ENCODE measurements around the gene PIP4K2A. TPM values are rescaled to one million over a fixed set of nuclear protein-coding genes. Genes with fewer than 3 reads are reported as not detected.

Gene PIP4K2A
- total and polyA plus RNA-seq, 2 of the 8 experiments (the other 6 are each of a cell fraction or from before 2014, with no cell fraction given), result 19.0 to 60.9 TPM

- TF ChIP-seq HDAC2 (IDR thresholded peaks at IDR 0.05; ENCODE audit: borderline replicate concordance in 1 of 2, low read depth in 2 of 2, low read length in 2 of 2) (no peak), JUND (IDR thresholded peaks at IDR 0.05; ENCODE audit: low read length) (no peak), KDM5A (IDR thresholded peaks at IDR 0.05; ENCODE audit: low read length) (no peak), ZNF274 (IDR thresholded peaks at IDR 0.05; ENCODE audit: borderline replicate concordance, extremely low read depth, low read length) (no peak), KDM4A (IDR thresholded peaks at IDR 0.05; ENCODE audit: low read depth, low read length, severe bottlenecking) (no peak), TEAD4 (IDR thresholded peaks at IDR 0.05; ENCODE audit: low read depth, low read length) (no peak), TBP (IDR thresholded peaks at IDR 0.05; ENCODE audit: low read depth, low read length) (no peak), GABPA (IDR thresholded peaks at IDR 0.05; ENCODE audit: borderline replicate concordance, insufficient read depth, low read length) (no peak), CBX8 (IDR thresholded peaks at IDR 0.05; ENCODE audit: borderline replicate concordance, low read depth, low read length) (no peak)
- Histone ChIP-seq H4K91ac (replicated peaks; ENCODE audit: insufficient read length, low read length) (no peak overlapping the region), H2BK120ac (replicated peaks; ENCODE audit: low read depth, low read length) (no peak overlapping the region), H3K23ac (ENCODE audit: insufficient read length) (no peak overlapping the region), H3K9me3 (ENCODE audit: insufficient read depth in 2 of 2, low read depth in 1 of 2, low read length in 1 of 2) (no peaks in the 10 kb centered on the region), H4K5ac (ENCODE audit: insufficient read length, low read depth, low read length) (no peak overlapping the region), H4K20me1 (replicated peaks in 1 of 2; ENCODE audit: control insufficient read depth in 1 of 2, insufficient read depth in 2 of 2, low read length in 2 of 2) (peaks cover 0 to 3% of the 10 kb centered on the region in 2 experiments), H2BK12ac (ENCODE audit: low read depth, low read length) (no peak overlapping the region), H3K36me3 (ENCODE audit: control insufficient read depth in 2 of 4, insufficient read depth in 4 of 4, low read length in 3 of 4) (peaks cover 0 to 24% (median 12%) of the 10 kb centered on the region in 4 experiments; a peak in 5 of 8 replicates), H3K4me1 (replicated peaks in 1 of 4; ENCODE audit: control insufficient read depth in 3 of 4, insufficient read depth in 4 of 4, low read length in 3 of 4) (no peaks in the 10 kb centered on the region), H2AK5ac (ENCODE audit: low read depth, low read length) (no peak overlapping the region), H2AFZ (ENCODE audit: low read length) (no peak overlapping the region), H3K4me3 (ENCODE audit: extremely low read depth in 1 of 4, insufficient read depth in 2 of 4, low read depth in 3 of 4, low read length in 4 of 4) (no peak overlapping the region), H3K56ac (replicated peaks; ENCODE audit: insufficient read length, low read depth, low read length) (no peak overlapping the region), H3K18ac (ENCODE audit: extremely low read depth, low read length) (no peak overlapping the region), H4K8ac (ENCODE audit: extremely low read depth, insufficient read depth, low read length) (peak overlapping the region; percentile 54; the same call in 1 of the 2 replicates), H3K23me2 (ENCODE audit: low read depth, low read length) (no peaks in the 10 kb centered on the region), H3K4ac (replicated peaks; ENCODE audit: insufficient read length, low read depth, low read length) (no peak overlapping the region), H2BK5ac (ENCODE audit: low read depth, low read length) (no peak overlapping the region), H3K4me2 (ENCODE audit: insufficient read depth in 1 of 2, low read depth in 2 of 2, low read length in 2 of 2) (no peak overlapping the region), H3K79me2 (ENCODE audit: control insufficient read depth in 1 of 2, insufficient read depth in 2 of 2, low read length in 2 of 2) (no peaks in the 10 kb centered on the region), H3K27ac (ENCODE audit: low read depth, low read length) (no peak overlapping the region), H3K9ac (replicated peaks in 1 of 4; ENCODE audit: extremely low read depth in 1 of 4, low read depth in 3 of 4, low read length in 3 of 4) (no peak overlapping the region), H3K14ac (ENCODE audit: insufficient read length) (no peak overlapping the region), H2BK15ac (ENCODE audit: low read length) (no peak overlapping the region), H2BK20ac (ENCODE audit: low read length) (no peak overlapping the region), H3K79me1 (ENCODE audit: low read depth, low read length) (no peaks in the 10 kb centered on the region), H3K27me3 (replicated peaks in 1 of 4; ENCODE audit: control insufficient read depth in 3 of 4, extremely low read depth in 1 of 4, insufficient read depth in 3 of 4, low read length in 3 of 4) (no peaks in the 10 kb centered on the region)
- CTCF ChIA-PET (ENCODE audit: partially characterized antibody), result no interaction called here
- POLR2A ChIA-PET (ENCODE audit: partially characterized antibody), result no interaction called here
- DNase-seq (ENCODE audit: low read depth in 1 of 2, low spot score in 2 of 2) (no peak), FAIRE-seq (no peak)
- whole genome bisulfite sequencing, 2 experiments (ENCODE audit: extremely low coverage in 1 of 2, insufficient coverage in 1 of 2, insufficient read length in 1 of 2, insufficient replicate concordance in 2 of 2, low coverage in 1 of 2, low lambda C conversion rate in 2 of 2, missing lambda C conversion rate in 1 of 2), result 92% methylated on average over 12 of the region's 12 CpGs; no CpG with 5 or more reads in 1 of the 2 experiments
These were observed 169.9 kb downstream of the PIP4K2A start for GRCh38 chr10:22544325-22545068.

Data from H1 (cell line).